Peyer's patch (tissue), 4 donors: ENCODE data around the gene TOX2.

Source experiments
- POLR2A ChIP-seq, 2 donors: fragments of 450-650 bp; IDR thresholded peaks; one replicate each; pipeline ENCODE4 v1.5.1; 2017; ENCODE audit warnings: antibody characterized with exemption in 2 of 2, mild to moderate bottlenecking in 2 of 2, moderate library complexity in 2 of 2
- TF ChIP-seq, protein P1 (sequence below), 6 experiments: fragments of 450-650 bp in 4 of 6; fragments of 200-600 bp in 2 of 6; sonication (generic) in 1 of 6; IDR thresholded peaks; one replicate each; pipeline ENCODE4 v1.5.1; 2017 to 2019; ENCODE audit warnings: antibody characterized with exemption in 6 of 6, mild to moderate bottlenecking in 3 of 6, moderate library complexity in 1 of 6

DNA sequence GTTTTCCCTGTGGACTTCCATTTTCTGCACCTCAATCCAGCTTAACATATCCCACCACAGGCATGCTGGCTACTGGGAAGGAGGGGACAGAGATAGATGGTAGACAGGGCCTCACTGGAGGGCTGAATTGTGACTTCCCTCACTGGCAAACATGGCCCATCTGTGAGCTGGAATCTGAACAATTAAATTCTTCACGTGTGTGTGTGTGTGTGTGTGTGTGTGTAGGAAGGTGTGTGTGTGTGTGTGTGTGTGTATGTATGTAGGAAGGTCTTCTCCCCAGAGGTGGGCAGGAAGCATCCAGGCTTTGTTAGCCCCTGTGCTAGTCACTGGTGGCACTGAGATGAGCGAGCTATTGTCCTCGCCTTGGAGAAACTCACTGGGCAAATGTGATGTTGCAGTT is 5.4 kb upstream of the TOX2 start:
- TF ChIP-seq, protein P1, sequence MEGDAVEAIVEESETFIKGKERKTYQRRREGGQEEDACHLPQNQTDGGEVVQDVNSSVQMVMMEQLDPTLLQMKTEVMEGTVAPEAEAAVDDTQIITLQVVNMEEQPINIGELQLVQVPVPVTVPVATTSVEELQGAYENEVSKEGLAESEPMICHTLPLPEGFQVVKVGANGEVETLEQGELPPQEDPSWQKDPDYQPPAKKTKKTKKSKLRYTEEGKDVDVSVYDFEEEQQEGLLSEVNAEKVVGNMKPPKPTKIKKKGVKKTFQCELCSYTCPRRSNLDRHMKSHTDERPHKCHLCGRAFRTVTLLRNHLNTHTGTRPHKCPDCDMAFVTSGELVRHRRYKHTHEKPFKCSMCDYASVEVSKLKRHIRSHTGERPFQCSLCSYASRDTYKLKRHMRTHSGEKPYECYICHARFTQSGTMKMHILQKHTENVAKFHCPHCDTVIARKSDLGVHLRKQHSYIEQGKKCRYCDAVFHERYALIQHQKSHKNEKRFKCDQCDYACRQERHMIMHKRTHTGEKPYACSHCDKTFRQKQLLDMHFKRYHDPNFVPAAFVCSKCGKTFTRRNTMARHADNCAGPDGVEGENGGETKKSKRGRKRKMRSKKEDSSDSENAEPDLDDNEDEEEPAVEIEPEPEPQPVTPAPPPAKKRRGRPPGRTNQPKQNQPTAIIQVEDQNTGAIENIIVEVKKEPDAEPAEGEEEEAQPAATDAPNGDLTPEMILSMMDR (IDR thresholded peaks at IDR 0.05), result no peak
- no peak for TF ChIP-seq POLR2A (IDR thresholded peaks at IDR 0.05)
